Activated CD4-positive, alpha-beta T cell treated with anti-CD3 and anti-CD28 coated beads, Interleukin-2, amount 10 ng/mL, durations not matched to agents 7 days and 5 days (primary cell): ENCODE measurements around the gene ADAM20. TPM values are rescaled to one million over a fixed set of nuclear protein-coding genes. Genes with fewer than 3 reads are reported as not detected.
"Not testable (repeated sequence)": the region's sequence is repeated elsewhere in the genome, so short reads cannot be mapped to it uniquely, and the experiment has no call there.

ENCODE experiments used
- CTCF ChIA-PET: fragments of 350-600 bp; sonication (Branson Sonifier 250); formaldehyde crosslinking; loops from one replicate; lab custom pipeline; 2021; ENCODE audit warnings: antibody characterized with exemption; lab: Charles Lee
- POLR2A ChIA-PET: fragments of 350-600 bp; sonication (Branson Sonifier 250); formaldehyde crosslinking; loops from one replicate; lab custom pipeline; 2021; ENCODE audit warnings: antibody characterized with exemption; lab: Charles Lee
- DNase-seq: peaks from one replicate; pipeline ENCODE4 v3.0.0-alpha.2; 2020
- H3K27ac Mint-ChIP-seq: one replicate; pipeline ENCODE4 v1.8.0; 2021; ENCODE audit warnings: mild to moderate bottlenecking, moderate library complexity, mixed read lengths
- H3K27me3 Mint-ChIP-seq: one replicate; pipeline ENCODE4 v1.8.0; 2021; ENCODE audit warnings: mixed read lengths
- H3K36me3 Mint-ChIP-seq: one replicate; pipeline ENCODE4 v1.8.0; 2021; ENCODE audit warnings: low read depth, mixed read lengths
- H3K4me1 Mint-ChIP-seq: one replicate; pipeline ENCODE4 v1.8.0; 2021; ENCODE audit warnings: mixed read lengths
- H3K4me3 Mint-ChIP-seq: one replicate; pipeline ENCODE4 v1.8.0; 2021; ENCODE audit warnings: mild to moderate bottlenecking, moderate library complexity, mixed read lengths
- H3K9me3 Mint-ChIP-seq: one replicate; pipeline ENCODE4 v1.8.0; 2021; ENCODE audit warnings: mixed read lengths
- total RNA-seq, 2 experiments: library from RNA; stranded (reverse); gene quantifications; one replicate each; pipeline ENCODE4 v1.2.3, GENCODE V29; 2021

The ADAM20 gene
- total RNA-seq, 2 experiments from 2014 or later, result 0.15 to 0.17 TPM

DNA sequence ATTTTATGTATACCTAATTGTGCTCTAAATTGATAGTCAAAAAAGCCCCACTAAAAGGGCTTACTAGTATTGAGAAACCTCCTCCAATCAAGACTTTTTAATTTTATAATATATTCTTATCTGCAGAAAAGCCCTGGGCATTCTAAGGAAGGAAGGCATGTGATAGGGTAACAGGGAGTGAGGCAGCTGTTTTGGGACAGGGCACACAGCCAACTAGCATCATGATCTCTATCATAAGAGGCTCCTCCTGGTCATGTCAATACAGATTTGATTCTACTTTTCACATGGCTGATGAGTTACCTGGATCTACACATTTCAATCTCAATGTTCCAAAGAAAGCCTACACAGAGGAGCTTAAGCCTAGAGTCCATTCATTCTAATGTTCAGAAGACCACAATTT is 9.1 kb downstream of the ADAM20 start:
- peaks cover 9% of the 10 kb centered on the region for H3K9me3 Mint-ChIP-seq
- no peaks in the 10 kb centered on the region for H3K36me3 Mint-ChIP-seq
- CTCF ChIA-PET, result no interaction called here

GRCh38 chr14:70515811-70516210 is 19.0 kb downstream of the ADAM20 start:
- Mint-ChIP-seq H3K9me3 (peaks cover 8% of the 10 kb centered on the region), H3K27me3 (no peaks in the 10 kb centered on the region), H3K27ac (no peak overlapping the region), H3K4me1 (peaks cover 20% of the 10 kb centered on the region), H3K4me3 (no peak overlapping the region), H3K36me3 (no peaks in the 10 kb centered on the region)
- ChIA-PET CTCF (no interaction called here), POLR2A (no interaction called here)
- no peak for DNase-seq

More for the DNA sequence above, 9.1 kb downstream of the ADAM20 start:
- Mint-ChIP-seq H3K4me3 (no peak overlapping the region), H3K27ac (no peak overlapping the region), H3K27me3 (no peaks in the 10 kb centered on the region), H3K4me1 (no peaks in the 10 kb centered on the region)
- POLR2A ChIA-PET, result no interaction called here
- DNase-seq, result no peak

DNA sequence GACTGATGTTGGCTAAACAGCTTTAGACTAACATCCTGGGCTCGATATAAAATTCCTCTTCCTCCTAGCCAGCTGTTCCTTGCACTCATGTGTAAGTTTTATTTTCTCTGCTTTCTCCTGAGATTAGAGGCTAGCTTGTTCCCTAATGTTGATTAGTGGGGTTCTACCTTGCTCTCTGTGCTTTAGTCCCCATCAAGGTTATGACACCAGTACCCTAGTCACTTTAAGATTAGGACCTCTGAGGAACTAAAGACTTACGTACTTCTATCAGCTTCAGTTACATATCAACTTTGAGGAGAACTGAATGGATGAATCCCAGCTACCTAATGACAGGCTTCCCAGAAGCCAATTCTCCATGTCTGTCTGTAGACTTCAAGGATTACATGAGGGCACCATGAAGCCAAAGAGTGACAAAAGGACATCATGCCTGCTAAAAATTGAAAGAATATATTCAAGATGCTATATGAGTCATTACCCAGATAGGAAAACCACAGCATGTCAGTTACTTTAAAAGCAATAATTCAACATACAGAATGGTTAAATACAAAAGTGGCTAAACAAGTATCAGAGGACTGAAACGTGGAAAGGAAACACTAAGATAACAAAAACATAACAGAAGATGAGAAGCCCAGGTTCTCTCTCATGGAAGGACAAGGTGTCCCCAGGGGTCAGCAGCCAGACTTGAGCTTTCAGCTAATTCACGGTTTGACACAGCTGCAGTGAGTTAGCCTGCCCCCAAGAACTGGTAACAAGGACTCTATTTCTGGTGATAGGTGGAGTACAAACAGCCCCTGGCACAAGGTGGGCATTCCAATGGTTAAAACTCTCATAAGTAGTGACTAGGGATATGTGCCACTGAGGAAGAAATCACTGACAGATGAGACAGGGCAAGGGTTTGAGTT is 20.4 kb downstream of the ADAM20 start:
- no peaks in the 10 kb centered on the region for H3K36me3 Mint-ChIP-seq

DNA sequence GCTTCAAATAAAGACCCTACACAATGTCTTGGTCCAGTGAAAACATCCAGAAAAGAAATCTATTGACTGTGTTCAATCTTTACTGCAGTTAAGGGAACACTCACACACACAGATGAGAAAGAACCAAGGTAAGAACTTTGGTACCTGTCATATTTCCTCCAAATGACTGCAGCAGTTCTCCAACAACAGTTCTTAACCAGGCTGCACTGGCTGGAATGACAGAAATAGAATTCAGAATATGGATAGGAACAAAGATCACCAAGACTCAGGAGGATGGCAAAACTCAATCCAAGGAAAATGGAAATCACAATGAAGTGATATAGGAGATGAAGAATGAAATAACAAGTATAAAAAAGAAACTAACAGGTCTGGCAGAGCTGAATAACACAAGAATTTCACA is 36.6 kb downstream of the ADAM20 start:
- no peak overlapping the region for H3K27ac Mint-ChIP-seq
- H3K9me3 Mint-ChIP-seq, result peaks cover 4% of the 10 kb centered on the region
- CTCF ChIA-PET, result no interaction called here
- DNase-seq, result no peak
- H3K36me3 Mint-ChIP-seq, result peaks cover 2% of the 10 kb centered on the region
- H3K27me3 Mint-ChIP-seq, result no peaks in the 10 kb centered on the region
- H3K4me1 Mint-ChIP-seq, result no peaks in the 10 kb centered on the region
- no peak overlapping the region for H3K4me3 Mint-ChIP-seq
- POLR2A ChIA-PET, result no interaction called here

More for the DNA sequence above, 20.4 kb downstream of the ADAM20 start:
- CTCF ChIA-PET, result no interaction called here
- no peak overlapping the region for H3K4me3 Mint-ChIP-seq
- POLR2A ChIA-PET, result interaction anchor here (0.6 kb wide), 1 partner anchor 217 kb away, joined by 4 read pairs; no protein-coding TSS in a partner anchor
- H3K9me3 Mint-ChIP-seq, result peaks cover 4% of the 10 kb centered on the region
- peak overlapping the region; percentile 72 for H3K27ac Mint-ChIP-seq
- DNase-seq, result no peak
- H3K27me3 Mint-ChIP-seq, result no peaks in the 10 kb centered on the region
- peaks cover 20% of the 10 kb centered on the region for H3K4me1 Mint-ChIP-seq

- Mint-ChIP-seq H3K27ac (no peak overlapping the region), H3K9me3 (peaks cover 31% of the 10 kb centered on the region), H3K27me3 (no peaks in the 10 kb centered on the region), H3K4me3 (no peak overlapping the region), H3K4me1 (no peaks in the 10 kb centered on the region), H3K36me3 (peaks cover 2% of the 10 kb centered on the region)
- POLR2A ChIA-PET, result no interaction called here
- CTCF ChIA-PET, result no interaction called here
- DNase-seq, result no peak
Measured at GRCh38 chr14:70489579-70490200, 45.1 kb downstream of the ADAM20 start.

DNA sequence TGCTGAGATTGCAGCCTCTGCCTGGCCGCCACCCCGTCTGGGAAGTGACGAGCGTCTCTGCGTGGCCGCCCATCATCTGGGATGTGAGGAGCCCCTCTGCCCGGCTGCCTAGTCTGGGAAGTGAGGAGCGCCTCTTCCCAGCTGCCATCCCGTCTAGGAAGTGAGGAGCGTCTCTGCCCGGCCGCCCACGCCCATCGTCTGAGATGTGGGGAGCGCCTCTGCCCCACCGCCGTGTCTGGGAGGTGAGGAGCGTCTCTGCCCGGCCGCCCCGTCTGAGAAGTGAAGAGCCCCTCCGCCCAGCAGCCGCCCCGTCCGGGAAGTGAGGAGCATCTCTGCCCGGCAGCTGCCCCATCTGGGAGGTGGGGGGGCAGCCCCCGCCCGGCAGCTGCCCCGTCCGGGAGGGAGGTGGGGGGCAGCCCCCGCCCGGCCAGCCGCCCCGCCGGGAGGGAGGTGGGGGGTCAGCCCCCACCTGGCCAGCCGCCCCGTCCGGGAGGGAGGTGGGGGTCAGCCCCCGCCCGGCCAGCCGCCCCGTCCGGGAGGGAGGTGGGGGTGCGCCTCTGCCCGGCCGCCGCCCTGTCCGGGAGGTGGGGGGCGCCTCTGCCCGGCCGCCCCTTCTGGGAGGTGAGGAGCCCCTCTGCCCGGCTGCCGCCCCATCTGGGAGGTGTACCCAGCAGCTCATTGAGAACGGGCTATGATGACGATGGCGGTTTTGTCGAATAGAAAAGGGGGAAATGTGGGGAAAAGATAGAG is 57.3 kb downstream of the ADAM20 start:
- CTCF ChIA-PET, result not testable (repeated sequence)

DNA sequence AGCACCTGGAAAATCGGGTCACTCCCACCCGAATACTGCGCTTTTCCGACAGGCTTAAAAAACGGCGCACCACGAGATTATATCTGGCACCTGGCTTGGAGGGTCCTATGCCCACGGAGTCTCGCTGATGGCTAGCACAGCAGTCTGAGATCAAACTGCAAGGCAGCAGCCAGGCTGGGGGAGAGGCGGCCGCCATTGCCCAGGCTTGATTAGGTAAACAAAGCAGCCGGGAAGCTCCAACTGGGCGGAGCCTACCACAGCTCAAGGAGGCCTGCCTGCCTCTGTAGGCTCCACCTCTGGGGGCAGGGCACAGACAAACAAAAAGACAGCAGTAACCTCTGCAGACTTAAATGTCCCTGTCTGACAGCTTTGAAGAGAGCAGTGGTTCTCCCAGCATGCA is 59.3 kb downstream of the ADAM20 start:
- H3K9me3 Mint-ChIP-seq, H3K27ac Mint-ChIP-seq, DNase-seq, H3K4me1 Mint-ChIP-seq, POLR2A ChIA-PET, H3K4me3 Mint-ChIP-seq, H3K36me3 Mint-ChIP-seq, CTCF ChIA-PET, H3K27me3 Mint-ChIP-seq: not testable (repeated sequence)

More for the DNA sequence above, 57.3 kb downstream of the ADAM20 start:
- POLR2A ChIA-PET, H3K27ac Mint-ChIP-seq, H3K4me1 Mint-ChIP-seq, H3K4me3 Mint-ChIP-seq, DNase-seq, H3K27me3 Mint-ChIP-seq, H3K36me3 Mint-ChIP-seq, H3K9me3 Mint-ChIP-seq: not testable (repeated sequence)

DNA sequence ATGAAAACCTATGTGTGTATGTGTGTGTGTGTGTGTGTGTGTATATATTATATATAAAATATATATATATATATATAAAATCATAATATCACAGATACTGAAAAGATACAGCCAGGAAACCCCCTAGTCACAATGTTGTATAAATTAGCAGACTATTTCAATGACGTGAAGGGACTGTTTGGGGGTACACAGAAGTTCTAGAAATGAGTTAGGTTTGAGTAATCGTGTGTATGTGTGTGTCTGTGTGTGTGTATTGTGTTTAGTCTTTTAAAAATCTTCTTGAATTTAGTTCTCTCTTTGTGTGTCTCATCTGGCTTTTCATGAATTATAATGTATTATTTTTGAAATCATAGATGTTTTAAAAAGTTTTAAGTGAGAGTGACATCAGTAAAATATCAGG is 61.0 kb downstream of the ADAM20 start:
- POLR2A ChIA-PET, result interaction anchor here (0.5 kb wide), 1 partner anchor 239 kb away, joined by 3 read pairs; no protein-coding TSS in a partner anchor
- no peaks in the 10 kb centered on the region for H3K36me3 Mint-ChIP-seq
- H3K27ac Mint-ChIP-seq, result no peak overlapping the region
- no peaks in the 10 kb centered on the region for H3K27me3 Mint-ChIP-seq
- CTCF ChIA-PET, result no interaction called here
- no peak overlapping the region for H3K4me3 Mint-ChIP-seq
- peaks cover 3% of the 10 kb centered on the region for H3K4me1 Mint-ChIP-seq
- no peak for DNase-seq
- H3K9me3 Mint-ChIP-seq, result no peaks in the 10 kb centered on the region

Other genes with a start within 250 kb of the ADAM20 start
- gene COX16, start 175.3 kb downstream of the ADAM20 start, total RNA-seq, result 10 to 100 TPM; 43.2 to 56.1 TPM
- 10 to 100 TPM; 12.0 to 14.0 TPM for gene SYNJ2BP, start 117.9 kb downstream of the ADAM20 start, total RNA-seq
- gene ADAM21, start 82.8 kb downstream of the ADAM20 start, total RNA-seq, result not detected
- 10 to 100 TPM; 45.9 to 52.9 TPM for gene MED6, start 65.7 kb upstream of the ADAM20 start, total RNA-seq
- gene TTC9, start 106.9 kb upstream of the ADAM20 start, total RNA-seq, result 10 to 100 TPM; 14.8 to 16.7 TPM